ENCODE results near the gene SSPN. TPM values are rescaled to one million over a fixed set of nuclear protein-coding genes. Genes with fewer than 3 reads are reported as not detected.

Gene SSPN
- polyA plus RNA-seq, 4 donors = 0.67 to 4.7 (median 1.7) TPM

- no peak for FAIRE-seq
- Histone ChIP-seq H3K27me3 (ENCODE audit: control insufficient read depth in 3 of 3, insufficient read depth in 3 of 3, low read length in 3 of 3) (no peaks in the 10 kb centered on the region), H3K9me3 (ENCODE audit: control insufficient read depth in 2 of 2, insufficient read depth in 1 of 2, low read depth in 1 of 2, low read length in 1 of 2) (no peaks in the 10 kb centered on the region), H3K4me3 (ENCODE audit: low read depth in 1 of 3, low read length in 3 of 3) (no peak overlapping the region), H3K36me3 (ENCODE audit: control insufficient read depth in 3 of 3, insufficient read depth in 2 of 3, low read depth in 1 of 3, low read length in 3 of 3) (no peaks in the 10 kb centered on the region), H3K4me1 (ENCODE audit: control insufficient read depth in 3 of 3, insufficient read depth in 2 of 3, low read depth in 1 of 3, low read length in 2 of 3) (peaks cover 0 to 5% (median 0%) of the 10 kb centered on the region in 3 donors), H3K27ac (ENCODE audit: low read depth in 1 of 3, low read length in 2 of 3) (no peak overlapping the region)
- WGBS, 3 donors = 91 to 96% (median 96%) methylated on average over 1 of the region's 1 CpG
- no peak for DNase-seq
Observed at GRCh38 chr12:26292596-26292995, 97.2 kb downstream of the SSPN start.

- Histone ChIP-seq H3K27ac (ENCODE audit: low read depth in 1 of 3, low read length in 2 of 3) (no peak overlapping the region), H3K4me3 (ENCODE audit: low read depth in 1 of 3, low read length in 3 of 3) (no peak overlapping the region), H3K36me3 (ENCODE audit: control insufficient read depth in 3 of 3, insufficient read depth in 2 of 3, low read depth in 1 of 3, low read length in 3 of 3) (no peaks in the 10 kb centered on the region), H3K4me1 (ENCODE audit: control insufficient read depth in 3 of 3, insufficient read depth in 2 of 3, low read depth in 1 of 3, low read length in 2 of 3) (peaks cover 0 to 5% (median 3%) of the 10 kb centered on the region in 3 donors), H3K27me3 (ENCODE audit: control insufficient read depth in 3 of 3, insufficient read depth in 3 of 3, low read length in 3 of 3) (no peaks in the 10 kb centered on the region), H3K9me3 (ENCODE audit: control insufficient read depth in 2 of 2, insufficient read depth in 1 of 2, low read depth in 1 of 2, low read length in 1 of 2) (no peaks in the 10 kb centered on the region)
- 61 to 67% (median 67%) methylated on average over 2 of the region's 2 CpGs for WGBS, 3 donors
- DNase-seq (no peak), FAIRE-seq (no peak)
Observed at GRCh38 chr12:26293612-26294011, 98.2 kb downstream of the SSPN start.

DNA sequence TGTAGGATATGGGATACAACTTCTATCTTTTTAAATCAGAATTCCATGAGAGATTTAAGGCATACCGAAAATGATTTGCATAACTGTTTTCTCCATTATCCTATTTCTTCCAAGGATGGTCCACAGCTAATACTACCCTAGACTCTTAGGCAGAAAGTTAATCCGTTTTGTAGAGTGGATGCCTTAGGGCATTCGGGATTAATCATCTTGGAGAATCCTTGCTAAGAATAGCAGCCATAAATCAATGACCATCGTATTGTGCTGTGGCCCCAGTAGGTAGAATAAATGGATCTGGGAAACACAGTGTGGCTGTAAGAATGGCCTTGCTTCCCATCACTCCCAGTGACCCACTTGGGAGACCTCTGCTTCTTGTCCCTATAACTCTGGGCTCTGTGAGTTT, 99.6 kb downstream of the SSPN start:
- FAIRE-seq (no peak), DNase-seq (no peak)
- H3K27ac ChIP-seq (ENCODE audit: low read depth in 1 of 3, low read length in 2 of 3) = no peak overlapping the region
- no peaks in the 10 kb centered on the region for H3K9me3 ChIP-seq (ENCODE audit: control insufficient read depth in 2 of 2, insufficient read depth in 1 of 2, low read depth in 1 of 2, low read length in 1 of 2)
- H3K36me3 ChIP-seq (ENCODE audit: control insufficient read depth in 3 of 3, insufficient read depth in 2 of 3, low read depth in 1 of 3, low read length in 3 of 3) = no peaks in the 10 kb centered on the region
- H3K4me3 ChIP-seq (ENCODE audit: low read depth in 1 of 3, low read length in 3 of 3) = no peak overlapping the region
- H3K4me1 ChIP-seq (ENCODE audit: control insufficient read depth in 3 of 3, insufficient read depth in 2 of 3, low read depth in 1 of 3, low read length in 2 of 3) = peaks cover 0 to 5% (median 3%) of the 10 kb centered on the region in 3 donors
- 88 to 93% (median 91%) methylated on average over 4 of the region's 4 CpGs for WGBS, 3 donors
- no peaks in the 10 kb centered on the region for H3K27me3 ChIP-seq (ENCODE audit: control insufficient read depth in 3 of 3, insufficient read depth in 3 of 3, low read length in 3 of 3)

DNA sequence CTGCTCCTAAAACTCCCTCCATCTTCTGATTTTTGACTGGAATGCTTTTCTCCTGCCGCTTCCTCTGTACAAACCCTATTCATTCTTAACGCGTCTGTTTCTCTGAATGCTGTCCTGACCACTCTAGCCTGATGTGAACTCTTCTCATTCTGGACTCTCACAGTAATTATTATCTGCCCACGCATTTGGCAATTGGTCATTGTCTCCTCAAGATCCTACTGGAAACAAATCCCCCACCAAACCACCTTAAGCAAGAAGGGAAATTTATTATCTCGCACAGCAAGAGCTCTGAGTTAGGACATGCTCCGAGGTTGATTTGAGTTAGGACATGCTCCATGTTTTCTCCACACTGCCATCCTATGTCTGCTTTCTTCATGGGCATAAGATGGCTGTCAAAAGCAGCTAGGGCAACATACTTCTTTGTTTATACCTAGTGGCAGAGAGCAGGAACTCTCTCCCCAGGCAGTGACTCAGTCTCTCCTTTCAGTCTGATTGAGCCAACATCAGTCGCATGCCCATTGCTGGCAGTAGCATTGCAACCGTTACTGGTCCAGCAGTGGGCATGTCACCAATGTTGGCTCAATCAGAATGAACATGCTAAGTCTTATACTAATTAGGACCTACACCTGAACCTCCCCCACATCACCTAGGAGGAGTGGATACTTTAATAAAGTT, 102.2 kb downstream of the SSPN start:
- WGBS, 3 donors = 88 to 95% (median 90%) methylated on average over 8 of the region's 8 CpGs
- no peaks in the 10 kb centered on the region for H3K36me3 ChIP-seq (ENCODE audit: control insufficient read depth in 3 of 3, insufficient read depth in 2 of 3, low read depth in 1 of 3, low read length in 3 of 3)
- FAIRE-seq (no peak), DNase-seq (no peak)
- no peak overlapping the region for H3K27ac ChIP-seq (ENCODE audit: low read depth in 1 of 3, low read length in 2 of 3)
- no peaks in the 10 kb centered on the region for H3K9me3 ChIP-seq (ENCODE audit: control insufficient read depth in 2 of 2, insufficient read depth in 1 of 2, low read depth in 1 of 2, low read length in 1 of 2)
- H3K4me1 ChIP-seq (ENCODE audit: control insufficient read depth in 3 of 3, insufficient read depth in 2 of 3, low read depth in 1 of 3, low read length in 2 of 3) = peaks cover 0 to 3% (median 0%) of the 10 kb centered on the region in 3 donors
- no peaks in the 10 kb centered on the region for H3K27me3 ChIP-seq (ENCODE audit: control insufficient read depth in 3 of 3, insufficient read depth in 3 of 3, low read length in 3 of 3)
- no peak overlapping the region for H3K4me3 ChIP-seq (ENCODE audit: low read depth in 1 of 3, low read length in 3 of 3)

DNA sequence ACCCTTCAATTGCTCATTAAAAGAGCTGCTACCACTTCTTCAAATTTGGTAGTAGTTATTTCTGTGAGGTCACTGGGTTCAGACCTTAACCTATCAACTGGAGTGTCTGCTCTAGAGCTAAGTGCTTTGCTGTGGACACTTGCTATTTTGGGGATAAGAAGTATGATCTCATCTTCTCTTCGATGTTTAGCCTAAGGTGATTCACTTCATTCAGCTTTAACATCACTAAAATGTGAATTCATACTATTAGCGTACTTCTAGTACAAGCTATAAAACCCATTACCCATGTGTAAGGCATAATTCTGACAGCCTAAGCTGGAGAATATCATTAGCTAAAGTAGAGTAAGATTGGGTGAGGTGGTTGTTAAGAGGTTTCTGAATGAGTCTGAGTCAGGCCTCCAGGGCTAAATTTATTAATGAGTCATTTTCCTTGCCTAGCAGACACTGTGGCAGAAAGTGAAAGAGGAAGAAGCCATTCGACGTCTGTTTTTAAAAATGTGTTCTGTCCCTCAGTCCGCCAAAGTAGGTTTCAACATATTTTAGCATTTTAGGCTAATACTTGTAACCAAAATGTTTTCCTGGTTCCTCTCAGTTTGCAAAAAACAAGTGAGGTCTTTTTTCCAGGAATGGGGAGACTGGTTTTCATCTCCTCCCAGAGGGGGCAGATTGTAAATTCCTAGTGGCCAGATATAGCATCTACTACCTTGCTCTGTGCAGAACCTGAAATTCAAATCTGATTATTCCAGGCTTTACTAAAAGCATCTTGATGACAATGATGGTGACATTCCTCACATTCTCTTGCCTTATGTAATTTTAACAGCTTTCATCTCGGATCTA, 103.6 kb downstream of the SSPN start:
- Histone ChIP-seq H3K9me3 (ENCODE audit: control insufficient read depth in 2 of 2, insufficient read depth in 1 of 2, low read depth in 1 of 2, low read length in 1 of 2) (no peaks in the 10 kb centered on the region), H3K36me3 (ENCODE audit: control insufficient read depth in 3 of 3, insufficient read depth in 2 of 3, low read depth in 1 of 3, low read length in 3 of 3) (no peaks in the 10 kb centered on the region), H3K4me3 (ENCODE audit: low read depth in 1 of 3, low read length in 3 of 3) (no peak overlapping the region), H3K27ac (ENCODE audit: low read depth in 1 of 3, low read length in 2 of 3) (peak overlapping the region in 1 of 3 donors; percentile 50), H3K4me1 (ENCODE audit: control insufficient read depth in 3 of 3, insufficient read depth in 2 of 3, low read depth in 1 of 3, low read length in 2 of 3) (peaks cover 0 to 3% (median 0%) of the 10 kb centered on the region in 3 donors), H3K27me3 (ENCODE audit: control insufficient read depth in 3 of 3, insufficient read depth in 3 of 3, low read length in 3 of 3) (no peaks in the 10 kb centered on the region)
- DNase-seq (peak; percentile 26 to 72), FAIRE-seq (no peak)
- 28 to 33% (median 32%) methylated on average over 6 of the region's 6 CpGs for WGBS, 3 donors

GRCh38 chr12:26299751-26300150, 104.4 kb downstream of the SSPN start:
- no peaks in the 10 kb centered on the region for H3K36me3 ChIP-seq (ENCODE audit: control insufficient read depth in 3 of 3, insufficient read depth in 2 of 3, low read depth in 1 of 3, low read length in 3 of 3)
- peaks cover 0 to 3% (median 0%) of the 10 kb centered on the region in 3 donors for H3K4me1 ChIP-seq (ENCODE audit: control insufficient read depth in 3 of 3, insufficient read depth in 2 of 3, low read depth in 1 of 3, low read length in 2 of 3)
- FAIRE-seq = no peak
- H3K27me3 ChIP-seq (ENCODE audit: control insufficient read depth in 3 of 3, insufficient read depth in 3 of 3, low read length in 3 of 3) = no peaks in the 10 kb centered on the region
- no peaks in the 10 kb centered on the region for H3K9me3 ChIP-seq (ENCODE audit: control insufficient read depth in 2 of 2, insufficient read depth in 1 of 2, low read depth in 1 of 2, low read length in 1 of 2)
- 81 to 93% (median 84%) methylated on average over 1 of the region's 1 CpG for WGBS, 3 donors
- peak overlapping the region in 1 of 3 donors; percentile 50 for H3K27ac ChIP-seq (ENCODE audit: low read depth in 1 of 3, low read length in 2 of 3)
- H3K4me3 ChIP-seq (ENCODE audit: low read depth in 1 of 3, low read length in 3 of 3) = no peak overlapping the region
- DNase-seq = no peak

Other genes with a start within 250 kb of the SSPN start
- 1 to 10 TPM in 3 of 4 donors, under 1 TPM in 1; 0.22 to 6.0 (median 2.6) TPM for gene RASSF8, start 236.9 kb upstream of the SSPN start, polyA plus RNA-seq
- 1 to 10 TPM in 2 of 4 donors, under 1 TPM in 2; 0.54 to 9.7 (median 1.0) TPM for gene BHLHE41, start 70.5 kb upstream of the SSPN start, polyA plus RNA-seq